Lower leg skin (tissue), 3 donors: ENCODE measurements around the gene CCND1.

ENCODE experiments used
- CTCF ChIP-seq, 3 donors: fragments of 450-650 bp; IDR thresholded peaks; one replicate each; pipeline ENCODE4 v1.5.1; 2016; ENCODE audit warnings: antibody characterized with exemption in 3 of 3, mild to moderate bottlenecking in 3 of 3, moderate library complexity in 2 of 3
- POLR2A ChIP-seq, 2 donors: fragments of 450-650 bp; IDR thresholded peaks; one replicate each; pipeline ENCODE4 v1.6.1; 2016 to 2017; ENCODE audit warnings: antibody characterized with exemption in 2 of 2, mild to moderate bottlenecking in 1 of 2, moderate library complexity in 1 of 2

DNA sequence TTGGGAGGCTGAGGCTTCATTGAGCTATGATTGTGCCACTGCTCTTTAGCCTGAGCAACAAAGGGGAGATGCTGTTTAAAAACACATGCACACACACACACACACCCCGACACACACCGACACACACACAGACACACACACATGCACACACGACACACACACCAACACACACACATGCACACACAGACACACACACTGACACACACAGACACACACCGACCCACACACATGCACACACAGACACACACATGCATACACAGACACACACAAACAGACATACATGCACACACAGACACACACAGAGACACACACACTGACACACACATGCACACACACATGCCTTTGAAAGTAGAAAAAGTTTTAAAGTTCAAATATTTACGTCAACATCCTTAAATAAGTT is 39.7 kb downstream of the CCND1 start:
- TF ChIP-seq CTCF (IDR thresholded peaks at IDR 0.05): no peak
- no peak for TF ChIP-seq POLR2A (IDR thresholded peaks at IDR 0.05)
